Measurements from ENCODE around the gene MS4A15. TPM values are rescaled to one million over a fixed set of nuclear protein-coding genes. Genes with fewer than 3 reads are reported as not detected.

MS4A15 gene
- total RNA-seq, 1 donor from 2014 or later, result 113 TPM

Other genes starting within 250 kb of the MS4A15 start
- not detected for gene MS4A13, start 241.5 kb upstream of the MS4A15 start, total RNA-seq
- 33.5 TPM for gene MS4A8, start 57.3 kb upstream of the MS4A15 start, total RNA-seq
- not detected for gene MS4A18, start 32.1 kb upstream of the MS4A15 start, total RNA-seq
- gene MS4A10, start 28.5 kb downstream of the MS4A15 start, total RNA-seq, result not detected
- gene CCDC86, start 85.2 kb downstream of the MS4A15 start, total RNA-seq, result 12.6 TPM
- 0.86 TPM for gene PTGDR2, start 99.1 kb downstream of the MS4A15 start, total RNA-seq
- not detected for gene ZP1, start 110.7 kb downstream of the MS4A15 start, total RNA-seq
- 58.1 TPM for gene PRPF19, start 149.7 kb downstream of the MS4A15 start, total RNA-seq
- gene TMEM109, start 157.3 kb downstream of the MS4A15 start, total RNA-seq, result 142 TPM
- 13.9 TPM for gene TMEM132A, start 167.6 kb downstream of the MS4A15 start, total RNA-seq
- gene SLC15A3, start 195.3 kb downstream of the MS4A15 start, total RNA-seq, result 199 TPM
- gene CD6, start 214.8 kb downstream of the MS4A15 start, total RNA-seq, result 6.1 TPM